ENCODE results near the gene ASIP.
A peak's percentile ranks its signal among the peaks of the same experiment; 100 is the strongest.
"Not testable (repeated sequence)": the region's sequence is repeated elsewhere in the genome, so short reads cannot be mapped to it uniquely, and the experiment has no call there.

The ASIP gene

GRCh38 chr20:34240693-34241615, at the start of gene ASIP:
Gene ASIP, plus strand, starts transcription at chr20:34241423. Its CDS starts 18,952 bp downstream, at chr20:34260375.
- DNase-seq (ENCODE audit: low spot score): no peak

- no peak for DNase-seq (ENCODE audit: low spot score)
Observed at GRCh38 chr20:34193051-34193450, 48.2 kb upstream of the ASIP start.

- DNase-seq (ENCODE audit: low spot score): no peak
Observed at GRCh38 chr20:34199183-34199582, 42.0 kb upstream of the ASIP start.

GRCh38 chr20:34200023-34200422, 41.2 kb upstream of the ASIP start:
- DNase-seq (ENCODE audit: low spot score): no peak

- no peak for DNase-seq (ENCODE audit: low spot score)
Observed at GRCh38 chr20:34201531-34201930, 39.7 kb upstream of the ASIP start.

GRCh38 chr20:34205172-34205880, 35.9 kb upstream of the ASIP start:
- DNase-seq (ENCODE audit: low spot score): not testable (repeated sequence)

GRCh38 chr20:34209111-34209510, 32.1 kb upstream of the ASIP start:
- no peak for DNase-seq (ENCODE audit: low spot score)

- no peak for DNase-seq (ENCODE audit: low spot score)
Observed at GRCh38 chr20:34210271-34210670, 31.0 kb upstream of the ASIP start.

- DNase-seq (ENCODE audit: low spot score): no peak
Observed at GRCh38 chr20:34211591-34211990, 29.6 kb upstream of the ASIP start.

- DNase-seq (ENCODE audit: low spot score): no peak
Observed at GRCh38 chr20:34213213-34213612, 28.0 kb upstream of the ASIP start.

GRCh38 chr20:34215711-34216381, 25.4 kb upstream of the ASIP start:
- peak; percentile 36 for DNase-seq (ENCODE audit: low spot score)

- DNase-seq (ENCODE audit: low spot score): no peak
Observed at GRCh38 chr20:34216382-34216742, 24.9 kb upstream of the ASIP start.

- no peak for DNase-seq (ENCODE audit: low spot score)
Observed at GRCh38 chr20:34220561-34220960, 20.7 kb upstream of the ASIP start.

- DNase-seq (ENCODE audit: low spot score): no peak
Observed at GRCh38 chr20:34222208-34222607, 19.0 kb upstream of the ASIP start.

- not testable (repeated sequence) for DNase-seq (ENCODE audit: low spot score)
Observed at GRCh38 chr20:34224251-34224650, 17.0 kb upstream of the ASIP start.

GRCh38 chr20:34231634-34232033, 9.6 kb upstream of the ASIP start:
- DNase-seq (ENCODE audit: low spot score): no peak

GRCh38 chr20:34232494-34233087, 8.6 kb upstream of the ASIP start:
- DNase-seq (ENCODE audit: low spot score): no peak

- no peak for DNase-seq (ENCODE audit: low spot score)
Observed at GRCh38 chr20:34233687-34234086, 7.5 kb upstream of the ASIP start.

- DNase-seq (ENCODE audit: low spot score): no peak
Observed at GRCh38 chr20:34235875-34236274, 5.3 kb upstream of the ASIP start.

GRCh38 chr20:34237942-34238341, 3.3 kb upstream of the ASIP start:
- DNase-seq (ENCODE audit: low spot score): no peak

- no peak for DNase-seq (ENCODE audit: low spot score)
Observed at GRCh38 chr20:34240121-34240520, 1.1 kb upstream of the ASIP start.

- DNase-seq (ENCODE audit: low spot score): not testable (repeated sequence)
Observed at GRCh38 chr20:34242015-34242414, 792 bp downstream of the ASIP start.
